IMR-90 (cell line): Measurements from ENCODE around the gene CLEC3B. TPM values are rescaled to one million over a fixed set of nuclear protein-coding genes. Genes with fewer than 3 reads are reported as not detected.

ENCODE experiments used
- ATAC-seq: fragments of 200-7000 bp; cut with Tn5 transposase; 2 replicates; pipeline ENCODE4 v1.9.1; 2020; ENCODE audit warnings: low read depth, mild to moderate bottlenecking, moderate library complexity
- BruUV-seq: library from RNA; stranded (reverse); fragments of 400-500 nt; replicated peaks from 2 replicates; lab custom pipeline; 2021; lab: Mats Ljungman, UMichigan
- CTCF ChIA-PET: fragments of 300-600 bp; formaldehyde crosslinking; extraction: SDS; loops from one replicate; lab custom pipeline; 2021; ENCODE audit warnings: antibody characterized with exemption; lab: Yijun Ruan, JAX
- POLR2A ChIA-PET: fragments of 300-600 bp; sonication (Branson Sonifier 250); formaldehyde crosslinking; loops from one replicate; lab custom pipeline; 2022; ENCODE audit warnings: antibody characterized with exemption; ENCODE audit not compliant: unreplicated experiment; lab: Charles Lee
- DNase-seq: peaks from one replicate; pipeline ENCODE4 v3.0.0; 2013
- H2AFZ ChIP-seq: replicated peaks from 2 replicates; pipeline ENCODE3; 2013; ENCODE audit warnings: low read length, mild to moderate bottlenecking; ENCODE audit not compliant: poor library complexity
- H2AK5ac ChIP-seq: 2 replicates; pipeline ENCODE4 v1.6.1; 2013; ENCODE audit warnings: low read depth, low read length, inconsistent platforms
- H2AK9ac ChIP-seq: replicated peaks from 2 replicates; pipeline ENCODE3; 2013; ENCODE audit warnings: mild to moderate bottlenecking, low read depth, low read length, moderate library complexity; ENCODE audit not compliant: poor library complexity
- H2BK120ac ChIP-seq: 2 replicates; pipeline ENCODE4 v1.6.1; 2013; ENCODE audit warnings: low read depth, low read length, inconsistent platforms
- H2BK15ac ChIP-seq: 3 replicates; pipeline ENCODE4 v1.6.1; 2013; ENCODE audit warnings: low read depth, low read length, inconsistent platforms
- H2BK20ac ChIP-seq: 2 replicates; pipeline ENCODE4 v1.6.1; 2013; ENCODE audit warnings: low read depth, mild to moderate bottlenecking, inconsistent platforms, low read length, moderate library complexity
- H2BK5ac ChIP-seq: 2 replicates; pipeline ENCODE4 v1.6.1; 2013; ENCODE audit warnings: mild to moderate bottlenecking, low read depth, low read length, inconsistent platforms; ENCODE audit not compliant: poor library complexity, severe bottlenecking
- H3K14ac ChIP-seq: replicated peaks from 2 replicates; pipeline ENCODE4 v1.6.1; 2013; ENCODE audit warnings: low read depth, low read length, inconsistent platforms
- H3K18ac ChIP-seq: 2 replicates; pipeline ENCODE4 v1.6.1; 2013; ENCODE audit warnings: low read depth, low read length, control low read depth
- H3K23ac ChIP-seq: 2 replicates; pipeline ENCODE4 v1.6.1; 2013; ENCODE audit warnings: low read depth, low read length, inconsistent platforms
- H3K27ac ChIP-seq: 2 replicates; pipeline ENCODE4 v1.5.1; 2013; ENCODE audit warnings: mild to moderate bottlenecking, control low read depth, low read length; ENCODE audit not compliant: insufficient read depth
- H3K27me3 ChIP-seq: 2 replicates; pipeline ENCODE4 v1.6.1; 2013; ENCODE audit warnings: low read length; ENCODE audit not compliant: control insufficient read depth, insufficient read depth
- H3K36me3 ChIP-seq: 2 replicates; pipeline ENCODE4 v1.6.1; 2013; ENCODE audit warnings: low read length, mixed read lengths; ENCODE audit not compliant: control insufficient read depth, insufficient read depth
- H3K4ac ChIP-seq: 2 replicates; pipeline ENCODE4 v1.6.1; 2013; ENCODE audit warnings: low read depth, low read length, inconsistent platforms
- H3K4me1 ChIP-seq: 2 replicates; pipeline ENCODE4 v1.6.1; 2013; ENCODE audit warnings: low read length, mixed read lengths; ENCODE audit not compliant: control insufficient read depth, insufficient read depth
- H3K4me2 ChIP-seq: 2 replicates; pipeline ENCODE4 v1.6.1; 2013; ENCODE audit warnings: low read depth, mild to moderate bottlenecking, control low read depth, low read length, moderate library complexity
- H3K4me3 ChIP-seq: 2 replicates; pipeline ENCODE4 v1.5.1; 2013; ENCODE audit warnings: low read depth, mild to moderate bottlenecking, control low read depth, low read length, moderate library complexity; ENCODE audit not compliant: insufficient read depth
- H3K56ac ChIP-seq: 2 replicates; pipeline ENCODE4 v1.6.1; 2013; ENCODE audit warnings: low read length, inconsistent platforms; ENCODE audit not compliant: insufficient read depth; ENCODE audit errors: extremely low read depth
- H3K79me1 ChIP-seq, 2 experiments: 2 replicates each; pipeline ENCODE4 v1.6.1; 2013; ENCODE audit warnings: low read length in 2 of 2, inconsistent platforms in 1 of 2, low read depth in 1 of 2
- H3K9ac ChIP-seq: 2 replicates; pipeline ENCODE4 v1.6.1; 2013; ENCODE audit warnings: low read depth, low read length, control low read depth
- H3K9me1 ChIP-seq: 2 replicates; pipeline ENCODE4 v1.6.1; 2013; ENCODE audit warnings: low read length, inconsistent platforms; ENCODE audit not compliant: insufficient read depth
- H3K9me3 ChIP-seq: 2 replicates; pipeline ENCODE4 v1.6.1; 2013; ENCODE audit warnings: low read length; ENCODE audit not compliant: control insufficient read depth, insufficient read depth
- H4K20me1 ChIP-seq: 2 replicates; pipeline ENCODE4 v1.6.1; 2013; ENCODE audit warnings: low read length, inconsistent platforms; ENCODE audit not compliant: insufficient read depth
- H4K5ac ChIP-seq: 2 replicates; pipeline ENCODE4 v1.6.1; 2013; ENCODE audit warnings: mild to moderate bottlenecking, low read depth, low read length, control low read depth
- H4K8ac ChIP-seq, 2 experiments: 2 replicates each; pipeline ENCODE4 v1.6.1; 2013; ENCODE audit warnings: low read depth in 2 of 2, low read length in 2 of 2, control low read depth in 1 of 2, inconsistent platforms in 1 of 2
- H4K91ac ChIP-seq: 2 replicates; pipeline ENCODE4 v1.6.1; 2013; ENCODE audit warnings: low read depth, low read length, inconsistent platforms; ENCODE audit not compliant: insufficient read depth
- CEBPB ChIP-seq: IDR thresholded peaks from 2 replicates; pipeline ENCODE4 v1.6.1; 2012; ENCODE audit warnings: low read depth, low read length, improper control_type of control experiment
- CHD1 ChIP-seq: IDR thresholded peaks from 2 replicates; pipeline ENCODE4 v1.6.1; 2012; ENCODE audit warnings: low read depth, low read length, improper control_type of control experiment
- CTCF ChIP-seq: conservative IDR thresholded peaks from 2 replicates; pipeline ENCODE4 v1.5.1; 2012; ENCODE audit warnings: mild to moderate bottlenecking, low read depth, low read length, improper control_type of control experiment
- WGBS, 2 experiments: methylation state at CpG; one replicate each; pipeline versions ENCODE4 v1.1.5 to v1.1.7; 2013; ENCODE audit warnings: missing lambda C conversion rate in 2 of 2; ENCODE audit not compliant: insufficient read length in 1 of 2; ENCODE audit errors: extremely low coverage in 2 of 2; 5-methylcytosine and 5-hydroxymethylcytosine counted together
- dilution Hi-C: fragments of 300-500 bp; cut with HindIII; formaldehyde crosslinking; loops from one replicate; pipeline ENCODE4 v1.14.3; 2018; ENCODE audit warnings: low sequenced_read_pairs; ENCODE audit not compliant: unreplicated experiment
- in situ Hi-C: fragments of 300-500 bp; cut with MboI; formaldehyde crosslinking; loops from 3 replicates; pipeline ENCODE4 v1.14.3; 2019; ENCODE audit warnings: low sequenced_read_pairs, inconsistent platforms, mixed read lengths
- intact Hi-C: fragments of 100-400 bp; cut with micrococcal nuclease; formaldehyde crosslinking; loops from 2 replicates; pipeline ENCODE4 v1.10.0; 2022
- polyA plus RNA-seq, 3 experiments: library from polyadenylated mRNA; depleted of rRNA; stranded (reverse); fragments of >200 nt; gene quantifications; 2 replicates each; pipeline ENCODE4 v1.2.3, GENCODE V29; 2012; ENCODE audit warnings: low replicate concordance in 1 of 3
- total RNA-seq: library from RNA; depleted of rRNA; stranded (reverse); fragments of >200 nt; gene quantifications from 2 replicates; pipeline ENCODE4 v1.2.3, GENCODE V29; 2012

The CLEC3B gene
- total and polyA plus RNA-seq, 2 of the 4 experiments (the other 2 are of a cell fraction) = 3.6 to 13.2 TPM

GRCh38 chr3:45001738-45002137 is 24.4 kb upstream of the CLEC3B start:
- DNase-seq (no peak), ATAC-seq (no peak)
- CTCF ChIA-PET = interaction anchor here (0.6 to 2.1 kb wide), 2 partner anchors 10 to 42 kb away, joined by 3 to 5 read pairs; no protein-coding TSS in a partner anchor
- intact Hi-C loops = no loop called here
- Histone ChIP-seq H3K18ac (no peak overlapping the region), H3K27ac (no peak overlapping the region), H3K14ac (no peak overlapping the region), H2BK20ac (no peak overlapping the region), H3K23ac (no peak overlapping the region), H3K9me3 (no peaks in the 10 kb centered on the region), H4K20me1 (no peaks in the 10 kb centered on the region), H3K9ac (no peak overlapping the region), H3K9me1 (peaks cover 7% of the 10 kb centered on the region; the same call in 1 of the 2 replicates), H3K4me3 (no peak overlapping the region), H2BK5ac (no peak overlapping the region), H4K91ac (no peak overlapping the region), H3K4ac (no peak overlapping the region), H3K79me1 (peaks cover 19 to 23% of the 10 kb centered on the region in 2 experiments), H2BK120ac (no peak overlapping the region), H2AFZ (no peak overlapping the region), H3K4me2 (no peak overlapping the region), H2BK15ac (no peak overlapping the region), H3K56ac (no peak overlapping the region), H4K5ac (no peak overlapping the region), H2AK5ac (no peak overlapping the region), H4K8ac (no peak overlapping the region), H3K4me1 (peaks cover 4% of the 10 kb centered on the region; the same call in 1 of the 2 replicates), H3K36me3 (peaks cover 35% of the 10 kb centered on the region), H3K27me3 (no peaks in the 10 kb centered on the region), H2AK9ac (no peak overlapping the region)
- POLR2A ChIA-PET = no interaction called here
- TF ChIP-seq CEBPB = no peak
- TF ChIP-seq CHD1 = no peak
- TF ChIP-seq CTCF = no peak
- dilution Hi-C loops = no loop called here
- in situ Hi-C loops = no loop called here
- no TSS peak for BruUV-seq
- WGBS, 2 experiments = no CpG with 5 or more reads among the region's 3 CpGs
